GM20000 (cell line): ENCODE measurements around the gene ADCY2.

Experiments used
- DNase-seq: peaks from one replicate; pipeline ENCODE4 v3.0.0; 2012; ENCODE audit warnings: low spot score
- TF ChIP-seq, protein P1 (sequence below): IDR thresholded peaks from 2 replicates; pipeline ENCODE4 v1.5.1; 2012; ENCODE audit warnings: mild to moderate bottlenecking, control low read depth; ENCODE audit errors: extremely low read depth, missing control alignments

The ADCY2 gene

DNA sequence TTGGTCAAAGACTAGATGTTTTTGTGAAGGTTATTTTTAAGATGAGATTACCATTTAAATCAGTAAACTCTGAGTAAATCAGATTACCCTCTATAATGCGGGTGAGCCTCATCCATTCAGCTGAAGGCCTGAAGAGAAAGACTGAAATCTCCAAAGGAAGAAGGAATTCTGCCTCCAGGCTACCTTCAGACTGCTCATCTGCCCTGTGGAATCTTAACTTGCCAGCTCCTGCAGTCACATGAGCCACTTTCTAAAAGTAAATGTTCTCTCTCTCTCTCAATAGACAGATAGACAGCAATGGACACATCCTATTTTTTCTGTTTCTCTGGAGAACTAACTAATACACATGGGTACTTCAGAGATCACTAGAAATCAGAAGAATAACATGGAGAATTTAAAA is 272.2 kb downstream of the ADCY2 start:
- no peak for DNase-seq
- TF ChIP-seq, protein P1, sequence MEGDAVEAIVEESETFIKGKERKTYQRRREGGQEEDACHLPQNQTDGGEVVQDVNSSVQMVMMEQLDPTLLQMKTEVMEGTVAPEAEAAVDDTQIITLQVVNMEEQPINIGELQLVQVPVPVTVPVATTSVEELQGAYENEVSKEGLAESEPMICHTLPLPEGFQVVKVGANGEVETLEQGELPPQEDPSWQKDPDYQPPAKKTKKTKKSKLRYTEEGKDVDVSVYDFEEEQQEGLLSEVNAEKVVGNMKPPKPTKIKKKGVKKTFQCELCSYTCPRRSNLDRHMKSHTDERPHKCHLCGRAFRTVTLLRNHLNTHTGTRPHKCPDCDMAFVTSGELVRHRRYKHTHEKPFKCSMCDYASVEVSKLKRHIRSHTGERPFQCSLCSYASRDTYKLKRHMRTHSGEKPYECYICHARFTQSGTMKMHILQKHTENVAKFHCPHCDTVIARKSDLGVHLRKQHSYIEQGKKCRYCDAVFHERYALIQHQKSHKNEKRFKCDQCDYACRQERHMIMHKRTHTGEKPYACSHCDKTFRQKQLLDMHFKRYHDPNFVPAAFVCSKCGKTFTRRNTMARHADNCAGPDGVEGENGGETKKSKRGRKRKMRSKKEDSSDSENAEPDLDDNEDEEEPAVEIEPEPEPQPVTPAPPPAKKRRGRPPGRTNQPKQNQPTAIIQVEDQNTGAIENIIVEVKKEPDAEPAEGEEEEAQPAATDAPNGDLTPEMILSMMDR: no peak

DNA sequence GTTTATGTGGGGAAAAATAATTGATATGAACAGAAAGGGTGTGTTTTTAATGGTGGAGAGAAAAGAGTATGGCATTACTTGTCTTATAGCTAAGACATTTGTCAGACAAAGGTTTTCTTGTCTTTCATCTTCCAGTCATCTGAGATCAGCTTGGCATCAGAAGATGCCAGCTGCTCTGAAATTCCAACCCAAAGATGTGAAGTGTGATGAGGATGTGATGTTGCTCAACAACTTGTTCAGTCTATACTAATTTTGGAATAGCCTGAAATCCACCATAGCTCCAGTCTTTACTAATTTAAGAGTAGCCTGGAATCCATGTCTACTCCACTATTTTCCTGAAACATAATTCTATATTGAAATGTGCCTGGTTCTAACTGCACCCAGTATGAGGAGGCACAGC is 272.7 kb downstream of the ADCY2 start:
- TF ChIP-seq, protein P1: no peak
- no peak for DNase-seq

DNA sequence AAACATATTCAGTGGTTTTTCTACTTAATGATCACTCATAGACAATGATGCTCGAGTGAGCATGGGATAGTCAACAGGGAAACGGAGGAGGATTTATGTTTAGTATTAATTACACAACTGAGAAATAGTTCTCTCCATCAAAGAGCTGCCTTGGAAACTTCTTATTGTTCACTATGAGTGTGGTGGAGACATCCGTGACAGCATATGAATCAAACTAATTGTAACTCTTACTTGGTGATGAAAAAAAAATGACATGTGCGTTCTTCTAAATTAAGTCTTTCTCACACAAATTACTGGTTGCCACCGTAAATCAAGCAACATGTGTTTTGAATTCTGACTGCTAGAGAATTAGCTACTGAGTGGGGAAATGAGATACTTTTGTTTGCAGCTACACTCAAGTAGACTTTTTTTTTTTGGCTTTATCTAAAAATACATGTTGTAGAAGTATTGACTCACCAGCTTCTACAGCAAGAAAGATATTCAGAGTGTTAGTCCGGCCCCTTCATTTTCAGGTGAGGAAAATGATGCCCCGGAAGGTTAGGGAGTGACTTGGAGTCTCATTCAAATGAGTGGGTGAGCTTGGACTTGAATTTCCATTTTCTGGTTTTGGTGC is 275.5 kb downstream of the ADCY2 start:
- TF ChIP-seq, protein P1: no peak
- no peak for DNase-seq

DNA sequence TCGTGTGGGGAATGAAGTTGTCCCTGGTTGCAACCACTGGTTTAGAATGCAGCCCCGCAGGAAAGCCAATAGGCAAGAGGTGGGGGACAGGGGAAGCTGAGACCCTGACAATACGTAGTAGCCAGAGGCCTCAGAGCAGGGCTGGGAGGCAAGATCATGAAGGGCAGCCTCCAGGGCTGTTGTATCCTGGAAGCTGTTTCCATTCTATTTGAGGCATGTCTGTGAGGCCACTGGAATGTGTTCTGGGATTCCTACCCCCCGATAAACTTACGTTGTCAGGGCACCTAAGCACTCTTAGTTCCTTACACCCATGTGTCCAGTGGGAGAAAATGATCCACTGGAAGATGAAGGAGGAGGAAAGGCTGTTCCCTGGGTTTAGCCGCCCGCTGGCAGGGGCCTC is 277.7 kb downstream of the ADCY2 start:
- TF ChIP-seq, protein P1: no peak
- no peak for DNase-seq

DNA sequence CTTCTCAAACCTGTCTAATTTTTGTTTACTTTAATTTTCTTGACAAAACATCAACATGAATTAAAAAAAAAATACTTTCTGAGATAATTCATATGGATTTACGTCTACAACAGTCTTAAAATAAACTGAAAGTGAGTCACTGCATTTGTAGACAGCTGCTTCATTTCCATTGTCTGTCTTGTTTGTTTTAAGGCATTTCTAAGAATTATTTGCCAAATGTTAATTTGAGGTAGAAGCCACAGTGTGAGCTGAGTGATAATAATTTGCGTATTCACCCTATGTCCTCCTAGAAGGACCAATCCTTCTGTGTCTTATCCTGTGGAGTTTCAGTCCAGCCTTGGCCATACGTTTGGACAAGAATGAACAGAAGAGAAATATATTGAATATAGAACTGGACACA is 280.5 kb downstream of the ADCY2 start:
- TF ChIP-seq, protein P1: no peak
- DNase-seq: no peak

DNA sequence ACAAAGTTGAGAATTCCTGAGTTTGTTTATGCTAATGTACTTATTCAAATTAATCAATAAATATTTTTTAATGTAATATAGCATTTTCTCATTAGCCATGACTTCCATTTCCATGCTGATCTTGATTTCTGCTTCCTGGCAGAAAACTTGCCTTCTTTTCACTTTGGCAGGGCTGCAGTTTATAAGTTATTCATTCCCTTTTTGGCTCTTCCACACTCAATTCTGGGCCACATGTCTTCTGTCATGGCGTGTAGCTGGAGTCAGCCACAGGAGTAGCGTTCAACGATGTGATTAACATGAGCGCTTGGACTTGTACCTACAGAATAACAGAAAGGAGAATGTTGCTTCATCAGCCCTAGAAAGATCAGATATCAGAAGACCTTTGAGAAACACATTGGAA is 282.1 kb downstream of the ADCY2 start:
- no peak for DNase-seq
- TF ChIP-seq, protein P1: no peak

DNA sequence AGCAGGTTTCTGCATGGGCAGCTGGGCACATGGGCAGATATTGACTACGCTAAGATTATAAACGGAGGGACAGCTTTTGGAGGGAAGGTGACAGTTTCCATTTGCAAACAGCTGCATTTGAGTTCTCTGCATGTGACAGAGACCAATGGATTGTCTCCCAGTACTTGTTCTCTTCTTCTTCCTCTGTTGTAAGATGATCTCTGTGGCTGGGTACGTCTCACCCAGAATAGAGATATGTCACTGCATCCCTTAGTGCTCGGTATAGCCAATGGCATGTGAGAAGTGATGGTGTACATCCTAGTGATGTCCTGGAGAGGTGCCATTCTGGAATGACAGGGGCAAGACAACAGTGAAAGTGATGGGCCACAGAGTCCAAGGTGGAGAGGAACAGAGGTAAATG is 283.7 kb downstream of the ADCY2 start:
- no peak for DNase-seq
- TF ChIP-seq, protein P1: no peak
